Ascending aorta (tissue), 2 donors: ENCODE data around the gene SLC4A1. TPM values are rescaled to one million over a fixed set of nuclear protein-coding genes. Genes with fewer than 3 reads are reported as not detected.
A peak's percentile ranks its signal among the peaks of the same experiment; 100 is the strongest.

ENCODE experiments used
- DNase-seq, 2 donors: peaks; one replicate each; pipeline ENCODE4 v3.0.0-alpha.2; 2019; ENCODE audit warnings: low spot score in 2 of 2
- H3K27ac ChIP-seq, 2 donors: fragments of 200-600 bp; sonication (generic); one replicate each; pipeline ENCODE4 v1.5.1; 2016 to 2017; ENCODE audit warnings: mild to moderate bottlenecking in 1 of 2
- H3K27me3 ChIP-seq: fragments of 200-600 bp; sonication (generic); one replicate; pipeline ENCODE4 v1.5.1; 2017
- H3K36me3 ChIP-seq, 2 donors: fragments of 200-600 bp; sonication (generic); one replicate each; pipeline ENCODE4 v1.5.1; 2016
- H3K4me1 ChIP-seq, 2 donors: fragments of 200-600 bp; sonication (generic); one replicate each; pipeline ENCODE4 v1.5.1; 2016 to 2017; ENCODE audit warnings: mild to moderate bottlenecking in 1 of 2
- H3K4me3 ChIP-seq, 2 donors: fragments of 200-600 bp; sonication (generic); one replicate each; pipeline ENCODE4 v1.5.1; 2016 to 2017; ENCODE audit warnings: mild to moderate bottlenecking in 1 of 2
- H3K9me3 ChIP-seq, 2 donors: fragments of 200-600 bp; sonication (generic); one replicate each; pipeline ENCODE4 v1.5.1; 2016
- CTCF ChIP-seq, 3 experiments: fragments of 200-600 bp in 2 of 3; fragments of 450-650 bp in 1 of 3; sonication (generic) in 2 of 3; IDR thresholded peaks; one replicate each; pipeline ENCODE4 v1.5.1; 2016 to 2019; ENCODE audit warnings: antibody characterized with exemption in 3 of 3, mild to moderate bottlenecking in 1 of 3, moderate library complexity in 1 of 3
- intact Hi-C: fragments of 100-400 bp; cut with DNase I; formaldehyde crosslinking; loops from one replicate; pipeline ENCODE4 v1.15.1; 2023
- total RNA-seq: library from RNA; depleted of rRNA; stranded (reverse); fragments of >200 nt; gene quantifications from one replicate; pipeline ENCODE4 v1.1.0, GENCODE V29; 2016

Gene SLC4A1
- total RNA-seq, 1 donor from 2014 or later: 2.4 TPM

DNA sequence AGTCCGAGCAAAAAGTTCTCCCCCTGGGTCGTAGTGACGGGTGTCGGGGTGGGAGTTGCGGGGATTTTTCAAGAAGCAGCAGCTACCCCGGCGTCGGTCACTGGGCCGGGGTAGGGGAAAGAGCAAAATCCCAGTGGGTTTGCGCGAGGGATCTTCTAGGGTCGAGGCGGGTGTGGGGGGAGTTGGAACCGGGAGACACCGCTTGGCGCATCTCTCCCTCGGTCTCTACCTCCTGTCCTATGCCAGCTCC, 46.1 kb downstream of the SLC4A1 start:
- intact Hi-C loops: no loop called here
- DNase-seq: no peak
- TF ChIP-seq CTCF (IDR thresholded peaks at IDR 0.05): no peak
- Histone ChIP-seq H3K36me3 (peaks cover 0 to 4% of the 10 kb centered on the region in 2 donors), H3K27ac (peak overlapping the region; percentile 91 to 99), H3K27me3 (no peaks in the 10 kb centered on the region), H3K4me3 (peak overlapping the region; percentile 88 to 95), H3K4me1 (peaks cover 12 to 25% of the 10 kb centered on the region in 2 donors), H3K9me3 (no peaks in the 10 kb centered on the region)

- Histone ChIP-seq H3K27me3 (no peaks in the 10 kb centered on the region), H3K27ac (peak overlapping the region; percentile 91 to 99), H3K9me3 (no peaks in the 10 kb centered on the region), H3K36me3 (peaks cover 2 to 10% of the 10 kb centered on the region in 2 donors), H3K4me1 (peaks cover 17 to 25% of the 10 kb centered on the region in 2 donors), H3K4me3 (peak overlapping the region; percentile 88 to 95)
- intact Hi-C loops: no loop called here
- TF ChIP-seq CTCF (IDR thresholded peaks at IDR 0.05): peak in 1 of 3 experiments; percentile 7
- peak in 1 of 2 donors; percentile 85 for DNase-seq
Measured at GRCh38 chr17:44221084-44221861, 46.7 kb downstream of the SLC4A1 start.

GRCh38 chr17:44220213-44221083, 47.5 kb downstream of the SLC4A1 start:
- Histone ChIP-seq H3K4me3 (peak overlapping the region; percentile 88 to 95), H3K27me3 (no peaks in the 10 kb centered on the region), H3K27ac (peak overlapping the region; percentile 91 to 99), H3K9me3 (no peaks in the 10 kb centered on the region), H3K36me3 (peaks cover 11 to 18% of the 10 kb centered on the region in 2 donors), H3K4me1 (peaks cover 18 to 25% of the 10 kb centered on the region in 2 donors)
- no peak for TF ChIP-seq CTCF (IDR thresholded peaks at IDR 0.05)
- DNase-seq: no peak
- intact Hi-C loops: no loop called here

- H3K4me3 ChIP-seq: peak within 1 kb of the TSS; percentile 88 to 95
- H3K36me3 ChIP-seq: peaks cover 18 to 25% of the 10 kb centered on the region in 2 donors
- H3K27ac ChIP-seq: peak within 1 kb of the TSS; percentile 91 to 99
- no peaks in the 10 kb centered on the region for H3K27me3 ChIP-seq
- peaks cover 18 to 25% of the 10 kb centered on the region in 2 donors for H3K4me1 ChIP-seq
- TF ChIP-seq CTCF (IDR thresholded peaks at IDR 0.05): no peak
- no peaks in the 10 kb centered on the region for H3K9me3 ChIP-seq
- peak in 1 of 2 donors; percentile 76 for DNase-seq
- intact Hi-C loops: loop anchor here (10.0 kb wide), 1 partner anchor 285 kb away; the partner anchor contains the start of gene GPATCH8
Measured at GRCh38 chr17:44219616-44220212, 48.2 kb downstream of the SLC4A1 start, which contains the start of gene UBTF. Gene UBTF, minus strand, starts transcription at chr17:44219675. Its CDS starts 1,446 bp downstream, at chr17:44218229.

DNA sequence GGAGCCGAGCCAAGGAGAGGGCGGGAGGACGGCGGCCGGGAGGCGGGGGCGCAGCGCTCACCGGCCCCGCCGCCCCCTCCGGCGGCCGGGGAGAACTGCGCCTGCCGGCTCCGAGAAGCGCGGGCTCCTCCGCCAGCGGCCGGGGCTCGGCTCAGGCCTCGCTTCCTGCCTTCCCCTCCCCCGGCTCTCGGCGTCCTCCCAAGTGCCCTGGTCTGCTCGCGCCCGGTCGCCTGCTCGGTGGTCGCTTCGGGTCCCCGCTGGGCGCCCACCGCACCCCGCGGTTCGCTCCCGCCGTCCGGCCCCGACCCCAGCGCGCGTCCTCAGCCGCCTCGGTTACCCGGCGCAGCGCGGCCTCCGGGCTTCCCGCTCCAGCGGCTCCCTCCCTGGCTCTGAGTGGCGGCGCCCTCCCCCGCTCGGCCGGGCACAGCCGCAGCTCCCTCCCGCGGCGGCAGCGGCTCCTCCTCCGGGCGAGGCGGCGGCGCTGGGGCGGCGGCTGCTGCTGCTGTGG, 48.8 kb downstream of the SLC4A1 start:
- no peaks in the 10 kb centered on the region for H3K9me3 ChIP-seq
- peak in 1 of 2 donors; percentile 76 for DNase-seq
- peak overlapping the region; percentile 91 to 99 for H3K27ac ChIP-seq
- peak overlapping the region; percentile 88 to 95 for H3K4me3 ChIP-seq
- peaks cover 18 to 23% of the 10 kb centered on the region in 2 donors for H3K4me1 ChIP-seq
- peaks cover 23 to 31% of the 10 kb centered on the region in 2 donors for H3K36me3 ChIP-seq
- TF ChIP-seq CTCF (IDR thresholded peaks at IDR 0.05): peak; percentile 19 to 81 (median 36)
- H3K27me3 ChIP-seq: no peaks in the 10 kb centered on the region
- intact Hi-C loops: loop anchor here (10.0 kb wide), 1 partner anchor 286 kb away; the partner anchor contains the start of gene GPATCH8
